HEK293T (cell line): ENCODE measurements around the gene PHACTR2.
A peak's percentile ranks its signal among the peaks of the same experiment; 100 is the strongest.

Experiments
- CTCF ChIA-PET: fragments of 350-600 bp; formaldehyde crosslinking; extraction: SDS; loops from one replicate; lab custom pipeline; 2021; ENCODE audit warnings: antibody characterized with exemption, inconsistent platforms; lab: Yijun Ruan, JAX
- POLR2A ChIA-PET: fragments of 350-600 bp; formaldehyde crosslinking; extraction: SDS; loops from one replicate; lab custom pipeline; 2020; ENCODE audit warnings: antibody characterized with exemption, inconsistent platforms; lab: Yijun Ruan, JAX
- DNase-seq: peaks from one replicate; pipeline ENCODE4 v3.0.0; 2012; ENCODE audit warnings: mixed read lengths; ENCODE audit errors: extremely low spot score
- ARNT ChIP-seq: fragments of 450-650 bp; IDR thresholded peaks from 2 replicates; pipeline ENCODE4 v1.6.1; 2017; ENCODE audit warnings: mild to moderate bottlenecking
- BHLHE40 ChIP-seq: fragments of 450-650 bp; IDR thresholded peaks from 2 replicates; pipeline ENCODE4 v1.6.1; 2016; ENCODE audit warnings: mild to moderate bottlenecking, moderate library complexity, borderline replicate concordance
- CTBP1 ChIP-seq: fragments of 450-650 bp; IDR thresholded peaks from 2 replicates; pipeline ENCODE4 v1.6.1; 2016; ENCODE audit warnings: borderline replicate concordance
- ELF4 ChIP-seq: fragments of 450-650 bp; IDR thresholded peaks from 2 replicates; pipeline ENCODE4 v1.6.1; 2017; ENCODE audit warnings: antibody characterized with exemption
- FOXA1 ChIP-seq: fragments of 450-650 bp; IDR thresholded peaks from 2 replicates; pipeline ENCODE4 v1.6.1; 2016; ENCODE audit warnings: mild to moderate bottlenecking
- FOXK2 ChIP-seq: fragments of 450-650 bp; IDR thresholded peaks from 2 replicates; pipeline ENCODE4 v1.6.1; 2016; ENCODE audit warnings: mild to moderate bottlenecking
- FOXM1 ChIP-seq: fragments of 450-650 bp; IDR thresholded peaks from 2 replicates; pipeline ENCODE4 v1.6.1; 2017; ENCODE audit warnings: mild to moderate bottlenecking, borderline replicate concordance
- HDGF ChIP-seq: fragments of 450-650 bp; IDR thresholded peaks from 2 replicates; pipeline ENCODE4 v1.6.1; 2017; ENCODE audit warnings: antibody characterized with exemption, borderline replicate concordance
- L3MBTL2 ChIP-seq: fragments of 450-650 bp; conservative IDR thresholded peaks from 2 replicates; pipeline ENCODE4 v1.6.1; 2016; ENCODE audit warnings: mild to moderate bottlenecking
- LEF1 ChIP-seq: fragments of 450-650 bp; IDR thresholded peaks from 2 replicates; pipeline ENCODE4 v1.6.1; 2017; ENCODE audit warnings: mild to moderate bottlenecking, borderline replicate concordance
- NFRKB ChIP-seq: fragments of 450-650 bp; IDR thresholded peaks from 2 replicates; pipeline ENCODE4 v1.6.1; 2016; ENCODE audit warnings: mild to moderate bottlenecking, moderate library complexity
- SP1 ChIP-seq: fragments of 450-650 bp; IDR thresholded peaks from 2 replicates; pipeline ENCODE4 v1.6.1; 2017
- SUZ12 ChIP-seq: fragments of 450-650 bp; IDR thresholded peaks from 2 replicates; pipeline ENCODE4 v1.6.1; 2016; ENCODE audit warnings: mild to moderate bottlenecking
- TARDBP ChIP-seq: fragments of 450-650 bp; IDR thresholded peaks from 2 replicates; pipeline ENCODE4 v1.6.1; 2016
- ZNF384 ChIP-seq: fragments of 450-650 bp; IDR thresholded peaks from 2 replicates; pipeline ENCODE4 v1.6.1; 2016
- TF ChIP-seq, protein P1 (sequence below): fragments of 450-650 bp; IDR thresholded peaks from 2 replicates; pipeline ENCODE4 v1.6.1; 2016

PHACTR2 gene

DNA sequence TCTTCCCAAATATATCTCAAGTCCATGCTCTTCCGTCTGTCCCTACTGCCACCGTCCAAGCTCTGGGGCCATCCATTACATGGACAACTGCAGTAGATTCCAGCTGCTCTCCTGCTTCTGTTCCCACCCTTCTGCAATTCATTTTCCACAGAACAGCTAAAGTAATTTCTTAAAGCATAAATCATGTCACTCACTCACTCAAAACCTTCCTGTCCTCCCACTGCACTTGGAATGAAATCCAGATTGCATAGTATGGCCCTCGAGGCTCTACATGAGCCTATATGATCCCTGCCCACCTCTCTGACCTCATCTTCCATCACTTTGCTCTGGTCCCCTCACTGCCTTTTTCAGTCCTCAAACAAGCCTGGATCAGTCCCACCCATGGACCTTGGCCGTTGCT lies 10.9 kb downstream of the PHACTR2 start:
- POLR2A ChIA-PET, result no interaction called here
- TF ChIP-seq, protein P1, sequence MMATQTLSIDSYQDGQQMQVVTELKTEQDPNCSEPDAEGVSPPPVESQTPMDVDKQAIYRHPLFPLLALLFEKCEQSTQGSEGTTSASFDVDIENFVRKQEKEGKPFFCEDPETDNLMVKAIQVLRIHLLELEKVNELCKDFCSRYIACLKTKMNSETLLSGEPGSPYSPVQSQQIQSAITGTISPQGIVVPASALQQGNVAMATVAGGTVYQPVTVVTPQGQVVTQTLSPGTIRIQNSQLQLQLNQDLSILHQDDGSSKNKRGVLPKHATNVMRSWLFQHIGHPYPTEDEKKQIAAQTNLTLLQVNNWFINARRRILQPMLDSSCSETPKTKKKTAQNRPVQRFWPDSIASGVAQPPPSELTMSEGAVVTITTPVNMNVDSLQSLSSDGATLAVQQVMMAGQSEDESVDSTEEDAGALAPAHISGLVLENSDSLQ, result peak; percentile 60
- TF ChIP-seq ELF4, result no peak
- CTCF ChIA-PET, result no interaction called here
- DNase-seq, result no peak

DNA sequence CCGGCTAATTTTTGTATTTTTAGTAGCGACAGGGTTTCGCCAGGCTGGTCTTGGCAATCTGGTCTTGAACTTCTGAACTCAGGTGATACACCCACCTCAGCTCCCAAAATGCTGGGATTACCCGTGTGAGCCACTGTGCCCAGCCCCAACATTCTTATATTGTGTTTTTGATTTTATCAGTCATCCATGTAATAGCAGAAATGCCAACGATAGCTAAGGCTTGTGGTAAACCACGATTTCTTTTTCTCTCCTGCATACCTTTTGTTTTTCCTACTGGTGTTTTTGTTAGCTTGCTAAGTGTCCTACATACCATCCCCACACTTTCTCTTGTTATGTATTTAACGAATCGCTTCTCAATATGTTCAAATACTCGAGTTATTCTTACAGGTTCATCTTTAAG lies 12.1 kb downstream of the PHACTR2 start:
- no peak for TF ChIP-seq TARDBP
- TF ChIP-seq ZNF384, result no peak
- TF ChIP-seq BHLHE40, result no peak
- TF ChIP-seq, protein P1, result no peak
- TF ChIP-seq SUZ12, result no peak
- no peak for TF ChIP-seq ARNT
- ChIA-PET CTCF (interaction anchor here (0.6 to 1.2 kb wide), 2 partner anchors 10 to 846 kb away, joined by 3 read pairs; no protein-coding TSS in a partner anchor), POLR2A (no interaction called here)
- DNase-seq, result no peak

DNA sequence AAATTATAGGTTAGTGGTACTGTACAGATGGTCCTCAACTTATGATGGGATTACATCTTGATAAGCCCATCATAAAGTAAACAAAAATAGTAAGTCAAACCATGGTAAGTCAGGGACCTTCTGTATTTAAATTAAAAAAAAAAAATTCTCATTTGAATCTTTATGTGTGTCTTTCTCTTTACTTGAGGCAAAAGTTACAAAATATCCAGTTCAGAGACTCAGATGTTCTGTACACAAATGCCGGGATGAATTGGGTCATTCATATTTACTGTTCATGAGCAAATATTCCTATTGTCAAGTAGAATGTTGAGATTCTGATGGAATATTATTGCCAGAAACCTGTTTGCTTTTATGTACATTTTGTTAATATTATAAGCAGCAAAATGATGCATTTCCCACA lies 13.4 kb downstream of the PHACTR2 start:
- TF ChIP-seq SUZ12, result no peak
- TF ChIP-seq ZNF384, result no peak
- TF ChIP-seq HDGF, result no peak
- TF ChIP-seq FOXA1, result no peak
- no peak for TF ChIP-seq ARNT
- TF ChIP-seq TARDBP, result no peak
- TF ChIP-seq L3MBTL2, result no peak
- no peak for TF ChIP-seq BHLHE40
- no peak for TF ChIP-seq SP1
- TF ChIP-seq ELF4, result no peak
- no peak for TF ChIP-seq FOXM1
- no peak for TF ChIP-seq NFRKB
- no peak for TF ChIP-seq CTBP1
- ChIA-PET POLR2A (no interaction called here), CTCF (no interaction called here)
- no peak for DNase-seq

DNA sequence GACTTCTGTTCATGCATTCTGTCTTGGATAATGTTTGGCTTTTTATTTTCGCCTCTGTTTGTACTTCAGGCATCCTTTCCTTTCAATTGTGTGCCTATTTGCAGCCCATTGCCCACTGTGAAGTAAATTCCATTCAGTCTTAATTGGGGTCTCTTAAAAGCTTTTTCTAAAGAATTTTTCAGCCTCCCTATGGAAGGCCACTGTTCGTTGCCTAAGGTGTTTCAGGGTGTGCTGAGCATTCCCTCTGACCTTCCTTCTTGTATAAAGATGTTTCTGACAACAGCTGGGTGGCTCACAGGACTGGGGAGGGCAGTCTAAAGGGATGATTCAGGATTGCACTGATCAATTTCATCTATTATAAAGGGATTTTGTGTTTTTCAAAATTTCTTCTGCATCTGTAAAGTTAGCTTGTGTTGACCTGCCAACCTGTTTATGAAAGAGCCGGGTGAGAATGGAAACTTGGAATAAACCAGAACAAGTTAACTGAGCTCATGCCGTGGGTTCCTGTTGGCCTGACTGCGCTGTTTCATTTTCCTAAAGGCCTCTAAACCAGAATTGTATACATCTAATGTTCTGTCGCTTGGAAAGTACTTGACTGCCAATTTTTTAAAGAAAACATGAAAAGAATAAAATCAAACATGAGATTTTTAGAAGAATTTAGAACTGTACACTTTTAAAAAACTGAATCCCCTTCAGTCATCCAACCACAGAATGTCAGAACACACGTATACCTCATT lies 14.3 kb downstream of the PHACTR2 start:
- POLR2A ChIA-PET, result no interaction called here
- DNase-seq, result no peak
- CTCF ChIA-PET, result no interaction called here
- TF ChIP-seq BHLHE40, result no peak
- no peak for TF ChIP-seq NFRKB
- no peak for TF ChIP-seq LEF1
- TF ChIP-seq FOXA1, result no peak
- no peak for TF ChIP-seq FOXM1
- TF ChIP-seq ELF4, result no peak
- no peak for TF ChIP-seq TARDBP
- no peak for TF ChIP-seq FOXK2
- no peak for TF ChIP-seq SP1
- no peak for TF ChIP-seq L3MBTL2
- TF ChIP-seq ARNT, result no peak
- TF ChIP-seq, protein P1, result no peak

DNA sequence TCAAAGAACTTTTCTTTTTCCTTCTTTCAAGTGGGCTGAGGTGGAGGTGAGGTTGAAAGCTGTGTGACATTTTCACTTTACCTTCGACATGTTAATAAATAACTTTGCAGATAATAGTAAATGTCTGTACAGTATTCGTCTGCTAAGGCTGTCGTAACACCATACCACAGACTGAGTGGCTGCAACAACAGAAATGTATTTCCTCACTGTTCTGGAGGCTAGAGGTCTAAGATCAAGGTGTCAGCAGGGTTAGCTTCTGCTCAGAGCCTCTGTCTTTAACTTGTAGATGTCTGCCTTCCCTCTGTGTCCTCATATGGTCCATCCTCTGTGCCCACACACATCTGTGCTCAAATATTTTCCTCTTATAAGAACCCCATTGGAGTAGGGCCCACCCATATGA lies 14.9 kb downstream of the PHACTR2 start:
- no peak for DNase-seq
- ChIA-PET CTCF (no interaction called here), POLR2A (no interaction called here)
- TF ChIP-seq, protein P1, result no peak
- TF ChIP-seq SUZ12, result no peak
- no peak for TF ChIP-seq CTBP1
- no peak for TF ChIP-seq HDGF
- TF ChIP-seq L3MBTL2, result no peak
- no peak for TF ChIP-seq FOXK2

DNA sequence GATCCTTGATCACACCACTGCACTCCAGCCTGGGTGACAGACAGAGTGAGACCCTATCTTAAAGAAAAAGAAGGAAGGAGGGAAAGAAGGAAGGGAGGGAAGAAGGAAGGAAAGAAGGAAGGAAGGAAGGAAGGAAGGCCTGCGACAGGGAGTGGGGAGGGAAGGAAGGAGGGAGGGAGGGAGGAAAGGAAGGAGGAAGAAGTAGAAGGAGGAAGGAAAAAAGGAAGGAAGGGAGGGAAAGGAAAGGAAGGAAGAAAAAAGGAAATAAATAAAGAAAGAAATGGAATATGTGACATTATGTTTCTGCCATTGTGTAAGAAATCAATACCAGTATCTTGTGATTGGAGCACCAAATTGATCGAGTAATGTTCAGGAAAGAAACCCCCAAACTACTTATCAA lies 16.2 kb downstream of the PHACTR2 start:
- CTCF ChIA-PET, result no interaction called here
- DNase-seq, result no peak
- no peak for TF ChIP-seq SP1
- TF ChIP-seq L3MBTL2, result no peak
- TF ChIP-seq ARNT, result no peak
- TF ChIP-seq ZNF384, result no peak
- no peak for TF ChIP-seq HDGF
- no peak for TF ChIP-seq NFRKB
- POLR2A ChIA-PET, result no interaction called here

DNA sequence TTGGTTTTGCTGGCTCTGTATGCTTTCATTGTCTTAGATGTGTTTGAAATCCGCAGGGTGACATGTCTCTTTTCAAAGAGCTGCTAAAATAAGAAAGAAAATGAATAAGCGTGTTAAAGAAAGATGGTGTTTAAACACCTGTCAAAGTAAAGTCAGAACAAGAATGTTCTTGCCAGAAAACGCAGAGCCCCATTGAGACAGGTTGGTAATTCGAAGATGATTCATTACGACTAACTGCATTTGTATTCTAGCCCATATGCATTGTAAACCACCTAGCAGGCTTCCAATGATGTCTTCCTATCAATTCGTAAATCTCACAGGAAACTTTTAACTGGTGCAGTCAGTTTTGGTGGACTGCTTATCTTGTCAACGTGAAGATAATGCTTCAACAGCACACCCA lies 16.8 kb downstream of the PHACTR2 start:
- DNase-seq, result no peak
- POLR2A ChIA-PET, result no interaction called here
- no peak for TF ChIP-seq L3MBTL2
- no peak for TF ChIP-seq ELF4
- TF ChIP-seq SUZ12, result no peak
- no peak for TF ChIP-seq HDGF
- CTCF ChIA-PET, result no interaction called here
